Caco-2 (cell line): Measurements from ENCODE around the gene VAC14. TPM values are rescaled to one million over a fixed set of nuclear protein-coding genes. Genes with fewer than 3 reads are reported as not detected.

Experiments
- BruUV-seq: library from RNA; stranded (reverse); fragments of 400-500 nt; replicated peaks from 2 replicates; lab custom pipeline; 2021; lab: Mats Ljungman, UMichigan
- CTCF ChIA-PET: fragments of 300-600 bp; sonication (Branson Sonifier 250); formaldehyde crosslinking; loops from one replicate; lab custom pipeline; 2022; ENCODE audit warnings: antibody characterized with exemption; lab: Charles Lee
- POLR2A ChIA-PET: fragments of 300-600 bp; sonication (Branson Sonifier 250); formaldehyde crosslinking; loops from one replicate; lab custom pipeline; 2022; ENCODE audit warnings: antibody characterized with exemption; lab: Charles Lee
- DNase-seq, 2 experiments: peaks; one replicate each; pipeline versions ENCODE4 v3.0.0 to v3.0.0-alpha.2; 2020 to 2022
- H3K27me3 ChIP-seq: replicated peaks from 2 replicates; pipeline ENCODE4 v1.6.0; 2011; ENCODE audit warnings: low read length; ENCODE audit not compliant: control insufficient read depth, insufficient read depth
- H3K36me3 ChIP-seq: 2 replicates; pipeline ENCODE4 v1.5.1; 2011; ENCODE audit warnings: low read length; ENCODE audit not compliant: control insufficient read depth, insufficient read depth
- H3K4me1 ChIP-seq: fragments of 250-450 bp; sonication (Bioruptor Pico); 2 replicates; pipeline ENCODE4 v1.5.1; 2020; ENCODE audit warnings: mild to moderate bottlenecking
- H3K4me3 ChIP-seq: 2 replicates; pipeline ENCODE4 v1.5.1; 2011; ENCODE audit warnings: low read depth, mild to moderate bottlenecking, control low read depth, low read length
- H3K9me3 ChIP-seq: fragments of 250-450 bp; sonication (Bioruptor Pico); 2 replicates; pipeline ENCODE4 v1.5.1; 2020; ENCODE audit warnings: mild to moderate bottlenecking, moderate library complexity
- H3K27ac Mint-ChIP-seq: one replicate; pipeline ENCODE4 v1.8.0; 2022; ENCODE audit warnings: mixed read lengths; ENCODE audit not compliant: unreplicated experiment
- H3K27me3 Mint-ChIP-seq: one replicate; pipeline ENCODE4 v1.8.0; 2022; ENCODE audit warnings: mixed read lengths; ENCODE audit not compliant: insufficient read depth, unreplicated experiment
- H3K36me3 Mint-ChIP-seq: one replicate; pipeline ENCODE4 v1.8.0; 2022; ENCODE audit warnings: mild to moderate bottlenecking, mixed read lengths; ENCODE audit not compliant: insufficient read depth, unreplicated experiment
- H3K4me1 Mint-ChIP-seq: one replicate; pipeline ENCODE4 v1.8.0; 2022; ENCODE audit warnings: low read depth, mixed read lengths; ENCODE audit not compliant: unreplicated experiment
- H3K4me3 Mint-ChIP-seq: one replicate; pipeline ENCODE4 v1.8.0; 2022; ENCODE audit warnings: mild to moderate bottlenecking, moderate library complexity, mixed read lengths; ENCODE audit not compliant: unreplicated experiment
- H3K9me3 Mint-ChIP-seq: one replicate; pipeline ENCODE4 v1.8.0; 2022; ENCODE audit warnings: mixed read lengths; ENCODE audit not compliant: unreplicated experiment
- CTCF ChIP-seq, 2 experiments: fragments of 200-600 bp in 1 of 2; IDR thresholded peaks; 1 replicate in 1 of 2; 2 replicates in 1 of 2; pipeline versions ENCODE4 v1.5.1 to v1.8.0; 2011 to 2022; ENCODE audit warnings: antibody characterized with exemption in 1 of 2, control low read depth in 1 of 2, inconsistent platforms in 1 of 2, low read depth in 1 of 2, low read length in 1 of 2, mild to moderate bottlenecking in 1 of 2, moderate library complexity in 1 of 2; ENCODE audit not compliant: insufficient read depth in 1 of 2, severe bottlenecking in 1 of 2, unreplicated experiment in 1 of 2
- intact Hi-C: fragments of 100-400 bp; cut with micrococcal nuclease; formaldehyde crosslinking; loops from one replicate; pipeline ENCODE4 v1.10.0; 2022; ENCODE audit not compliant: unreplicated experiment
- total RNA-seq: library from RNA; stranded (reverse); gene quantifications from 2 replicates; pipeline ENCODE4 v1.2.3, GENCODE V29; 2022

Gene VAC14
- total RNA-seq, 1 experiment from 2014 or later: 63.5 TPM

GRCh38 chr16:70713342-70713741 is 87.6 kb downstream of the VAC14 start:
- BruUV-seq: no TSS peak
- no peaks in the 10 kb centered on the region for H3K4me1 Mint-ChIP-seq
- H3K27ac Mint-ChIP-seq: no peak overlapping the region

GRCh38 chr16:70712942-70713341 is 88.0 kb downstream of the VAC14 start:
- Mint-ChIP-seq H3K27me3 (no peaks in the 10 kb centered on the region), H3K36me3 (peaks cover 13% of the 10 kb centered on the region), H3K4me1 (no peaks in the 10 kb centered on the region), H3K4me3 (no peak overlapping the region), H3K9me3 (no peaks in the 10 kb centered on the region), H3K27ac (no peak overlapping the region)
- CTCF ChIA-PET: no interaction called here
- TF ChIP-seq CTCF (IDR thresholded peaks at IDR 0.05; ENCODE audit: insufficient read depth in 1 of 2, low read depth in 1 of 2, low read length in 1 of 2, severe bottlenecking in 1 of 2, unreplicated experiment in 1 of 2): no peak
- POLR2A ChIA-PET: no interaction called here
- no peak overlapping the region for H3K4me3 ChIP-seq
- intact Hi-C loops: no loop called here
- no peaks in the 10 kb centered on the region for H3K36me3 ChIP-seq
- H3K27me3 ChIP-seq: no peaks in the 10 kb centered on the region
- BruUV-seq: no TSS peak
- H3K9me3 ChIP-seq: no peaks in the 10 kb centered on the region
- no peak for DNase-seq
- no peaks in the 10 kb centered on the region for H3K4me1 ChIP-seq

More at GRCh38 chr16:70713342-70713741, 87.6 kb downstream of the VAC14 start:
- POLR2A ChIA-PET: no interaction called here
- no peak overlapping the region for H3K4me3 Mint-ChIP-seq
- no peak for DNase-seq
- Histone ChIP-seq H3K4me1 (no peaks in the 10 kb centered on the region), H3K9me3 (no peaks in the 10 kb centered on the region), H3K27me3 (no peaks in the 10 kb centered on the region), H3K36me3 (no peaks in the 10 kb centered on the region), H3K4me3 (no peak overlapping the region)
- TF ChIP-seq CTCF (IDR thresholded peaks at IDR 0.05; ENCODE audit: insufficient read depth in 1 of 2, low read depth in 1 of 2, low read length in 1 of 2, severe bottlenecking in 1 of 2, unreplicated experiment in 1 of 2): no peak
- peaks cover 11% of the 10 kb centered on the region for H3K36me3 Mint-ChIP-seq
- CTCF ChIA-PET: no interaction called here
- H3K9me3 Mint-ChIP-seq: no peaks in the 10 kb centered on the region
- intact Hi-C loops: no loop called here
- no peaks in the 10 kb centered on the region for H3K27me3 Mint-ChIP-seq

- no peak overlapping the region for H3K4me3 Mint-ChIP-seq
- H3K27me3 Mint-ChIP-seq: no peaks in the 10 kb centered on the region
- BruUV-seq: no TSS peak
- no peaks in the 10 kb centered on the region for H3K4me1 ChIP-seq
- H3K4me1 Mint-ChIP-seq: no peaks in the 10 kb centered on the region
- TF ChIP-seq CTCF (IDR thresholded peaks at IDR 0.05; ENCODE audit: insufficient read depth in 1 of 2, low read depth in 1 of 2, low read length in 1 of 2, severe bottlenecking in 1 of 2, unreplicated experiment in 1 of 2): no peak
- no peak overlapping the region for H3K4me3 ChIP-seq
- intact Hi-C loops: no loop called here
- CTCF ChIA-PET: no interaction called here
- no peaks in the 10 kb centered on the region for H3K9me3 ChIP-seq
- no peak for DNase-seq
- peaks cover 17% of the 10 kb centered on the region for H3K36me3 Mint-ChIP-seq
- no peaks in the 10 kb centered on the region for H3K27me3 ChIP-seq
- H3K9me3 Mint-ChIP-seq: no peaks in the 10 kb centered on the region
- POLR2A ChIA-PET: no interaction called here
- H3K27ac Mint-ChIP-seq: no peak overlapping the region
- H3K36me3 ChIP-seq: no peaks in the 10 kb centered on the region
Observed at GRCh38 chr16:70712359-70712758, 88.6 kb downstream of the VAC14 start.
